Left lung (tissue), 10 donors: ENCODE measurements around the gene GAB3. TPM values are rescaled to one million over a fixed set of nuclear protein-coding genes. Genes with fewer than 3 reads are reported as not detected.

Source experiments
- ATAC-seq: fragments of 200-7000 bp; cut with Tn5 transposase; one replicate; pipeline ENCODE4 v1.9.1; 2020; ENCODE audit warnings: moderate library complexity
- DNase-seq, 4 donors: peaks; one replicate each; pipeline ENCODE4 v3.0.0-alpha.2; 2013 to 2020
- H3K27ac ChIP-seq, 2 donors: fragments of 200-600 bp; sonication (generic) in 1 of 2; one replicate each; pipeline versions ENCODE4 v1.5.0 to v1.8.0; 2020 to 2021
- H3K27me3 ChIP-seq, 2 donors: fragments of 200-600 bp; sonication (generic) in 1 of 2; one replicate each; pipeline versions ENCODE4 v1.5.0 to v1.8.0; 2020 to 2021
- H3K36me3 ChIP-seq, 2 donors: fragments of 200-600 bp; sonication (generic) in 1 of 2; one replicate each; pipeline versions ENCODE4 v1.5.0 to v1.8.0; 2020 to 2021
- H3K4me1 ChIP-seq, 2 donors: fragments of 200-600 bp; one replicate each; pipeline ENCODE4 v1.8.0; 2021
- H3K4me3 ChIP-seq, 2 donors: fragments of 200-600 bp; sonication (generic) in 1 of 2; one replicate each; pipeline versions ENCODE4 v1.5.0 to v1.8.0; 2020 to 2021; ENCODE audit warnings: mild to moderate bottlenecking in 1 of 2
- H3K9me3 ChIP-seq, 2 donors: fragments of 200-600 bp; sonication (generic) in 1 of 2; one replicate each; pipeline versions ENCODE4 v1.5.0 to v1.8.0; 2020 to 2021
- intact Hi-C, 2 donors: fragments of 100-400 bp; cut with DNase I; formaldehyde crosslinking; loops; one replicate each; pipeline versions ENCODE4 v1.11.2 to v1.14.2; 2022
- polyA plus RNA-seq, 6 donors: library from polyadenylated mRNA; unstranded; fragments of 120-200 nt; gene quantifications; one replicate each; pipeline ENCODE4 v1.2.1, GENCODE V29; 2013; ENCODE audit not compliant: insufficient read length in 6 of 6
- total RNA-seq, 2 donors: library from RNA; stranded (reverse); fragmentation: NEBNext Ultra II Directional; extraction: Animal tissue kit (Norgen Biotek cat#: 25700); gene quantifications; one replicate each; pipeline ENCODE4 v1.2.1, GENCODE V29; 2021
- TF ChIP-seq, protein P1 (sequence below), 2 donors: fragments of 200-600 bp; sonication (generic) in 1 of 2; IDR thresholded peaks; one replicate each; pipeline versions ENCODE4 v1.5.0 to v1.8.0; 2021; ENCODE audit warnings: antibody characterized with exemption in 2 of 2
- donor health status: DM: no; HTN: yes; CAD: no.
- donor health status: DM: no; HTN: no; CAD: no.

Gene GAB3
- total and polyA plus RNA-seq, 8 donors: 6.6 to 15.0 (median 7.8) TPM

GRCh38 chrX:154780968-154781367 is 30.1 kb upstream of the GAB3 start:
- DNase-seq (no peak), ATAC-seq (no peak)
- H3K4me3 ChIP-seq: no peak overlapping the region
- intact Hi-C loops: no loop called here
- H3K36me3 ChIP-seq: peaks cover 0 to 56% of the 10 kb centered on the region in 2 donors
- TF ChIP-seq, protein P1, sequence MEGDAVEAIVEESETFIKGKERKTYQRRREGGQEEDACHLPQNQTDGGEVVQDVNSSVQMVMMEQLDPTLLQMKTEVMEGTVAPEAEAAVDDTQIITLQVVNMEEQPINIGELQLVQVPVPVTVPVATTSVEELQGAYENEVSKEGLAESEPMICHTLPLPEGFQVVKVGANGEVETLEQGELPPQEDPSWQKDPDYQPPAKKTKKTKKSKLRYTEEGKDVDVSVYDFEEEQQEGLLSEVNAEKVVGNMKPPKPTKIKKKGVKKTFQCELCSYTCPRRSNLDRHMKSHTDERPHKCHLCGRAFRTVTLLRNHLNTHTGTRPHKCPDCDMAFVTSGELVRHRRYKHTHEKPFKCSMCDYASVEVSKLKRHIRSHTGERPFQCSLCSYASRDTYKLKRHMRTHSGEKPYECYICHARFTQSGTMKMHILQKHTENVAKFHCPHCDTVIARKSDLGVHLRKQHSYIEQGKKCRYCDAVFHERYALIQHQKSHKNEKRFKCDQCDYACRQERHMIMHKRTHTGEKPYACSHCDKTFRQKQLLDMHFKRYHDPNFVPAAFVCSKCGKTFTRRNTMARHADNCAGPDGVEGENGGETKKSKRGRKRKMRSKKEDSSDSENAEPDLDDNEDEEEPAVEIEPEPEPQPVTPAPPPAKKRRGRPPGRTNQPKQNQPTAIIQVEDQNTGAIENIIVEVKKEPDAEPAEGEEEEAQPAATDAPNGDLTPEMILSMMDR (IDR thresholded peaks at IDR 0.05): no peak
- H3K27ac ChIP-seq: no peak overlapping the region
- H3K27me3 ChIP-seq: no peaks in the 10 kb centered on the region
- H3K9me3 ChIP-seq: no peaks in the 10 kb centered on the region
- peaks cover 0 to 9% of the 10 kb centered on the region in 2 donors for H3K4me1 ChIP-seq

DNA sequence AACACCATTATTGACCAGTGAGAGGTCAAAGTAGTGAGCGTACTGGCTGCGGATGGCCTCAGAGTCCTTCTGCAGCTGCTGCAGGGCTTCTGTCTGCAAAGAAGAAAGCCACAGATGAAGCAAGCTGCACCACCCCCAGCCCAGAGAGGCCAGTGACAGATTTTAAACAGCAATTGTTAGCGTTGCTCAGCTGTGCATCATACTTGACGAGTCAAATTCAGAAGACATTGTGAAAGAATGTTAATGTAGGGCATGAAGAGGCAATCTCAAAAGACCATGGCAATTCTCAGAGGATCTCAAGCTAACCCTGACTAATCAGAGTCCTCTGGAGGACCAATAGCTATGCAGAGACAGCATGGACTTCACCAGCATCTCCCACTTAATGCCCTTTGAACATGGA is 28.4 kb upstream of the GAB3 start:
- H3K27ac ChIP-seq: no peak overlapping the region
- TF ChIP-seq, protein P1 (IDR thresholded peaks at IDR 0.05): no peak
- ATAC-seq (no peak), DNase-seq (no peak)
- H3K4me1 ChIP-seq: peaks cover 0 to 2% of the 10 kb centered on the region in 2 donors
- no peak overlapping the region for H3K4me3 ChIP-seq
- H3K9me3 ChIP-seq: no peaks in the 10 kb centered on the region
- intact Hi-C loops: no loop called here
- H3K27me3 ChIP-seq: no peaks in the 10 kb centered on the region
- H3K36me3 ChIP-seq: peaks cover 0 to 73% of the 10 kb centered on the region in 2 donors

GRCh38 chrX:154776753-154777152 is 25.9 kb upstream of the GAB3 start:
- Histone ChIP-seq H3K9me3 (no peaks in the 10 kb centered on the region), H3K4me1 (no peaks in the 10 kb centered on the region), H3K27me3 (no peaks in the 10 kb centered on the region), H3K36me3 (peaks cover 0 to 93% of the 10 kb centered on the region in 2 donors), H3K27ac (no peak overlapping the region), H3K4me3 (no peak overlapping the region)
- ATAC-seq (no peak), DNase-seq (no peak)
- TF ChIP-seq, protein P1 (IDR thresholded peaks at IDR 0.05): no peak
- intact Hi-C loops: no loop called here

DNA sequence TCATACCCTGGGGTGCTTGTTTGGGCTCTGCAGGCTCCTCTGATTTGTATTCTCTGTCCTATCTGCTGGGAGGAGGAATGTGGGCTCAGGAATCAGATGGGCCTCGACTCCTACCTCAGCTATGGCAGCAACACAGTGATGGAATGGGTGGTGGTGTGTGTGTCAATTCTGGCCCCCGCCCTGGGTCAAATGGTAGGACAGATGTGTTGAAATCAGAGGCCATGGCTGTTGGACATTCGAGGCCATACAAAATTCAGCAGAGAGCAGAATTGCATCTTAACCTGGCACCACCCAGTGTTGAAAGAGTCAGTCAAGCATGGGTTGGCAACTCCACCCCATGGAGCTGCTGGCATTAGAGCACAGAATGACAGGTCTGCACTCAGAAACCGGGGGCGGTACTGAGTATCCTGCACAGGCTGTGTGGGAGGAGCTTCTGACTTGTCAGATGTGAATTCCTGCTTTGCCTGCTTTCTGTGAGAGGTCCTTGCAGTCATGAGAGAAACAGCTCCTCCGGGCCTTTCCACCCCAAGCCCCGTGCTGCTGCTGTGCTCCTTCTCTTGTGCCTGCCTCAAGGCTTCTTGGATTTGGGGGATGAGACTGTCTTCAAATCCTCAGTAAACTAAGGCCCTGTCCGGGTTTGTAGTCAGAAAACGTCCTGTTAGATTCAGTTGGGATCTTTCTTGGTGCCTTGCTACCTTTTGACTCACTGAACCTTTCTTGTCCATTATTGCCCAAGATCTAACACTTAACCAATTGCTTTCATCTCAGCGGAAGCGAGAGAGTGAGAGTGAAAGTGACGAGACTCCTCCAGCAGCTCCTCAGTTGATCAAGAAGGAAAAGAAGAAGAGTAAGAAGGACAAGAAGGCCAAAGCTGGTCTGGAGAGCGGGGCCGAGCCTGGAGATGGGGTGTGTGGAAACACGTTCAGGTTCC is 24.8 kb upstream of the GAB3 start:
- DNase-seq: no peak
- Histone ChIP-seq H3K36me3 (peaks cover 0 to 94% of the 10 kb centered on the region in 2 donors), H3K4me3 (no peak overlapping the region), H3K27me3 (no peaks in the 10 kb centered on the region), H3K4me1 (no peaks in the 10 kb centered on the region), H3K27ac (no peak overlapping the region), H3K9me3 (no peaks in the 10 kb centered on the region)
- intact Hi-C loops: no loop called here
- TF ChIP-seq, protein P1 (IDR thresholded peaks at IDR 0.05): no peak
- ATAC-seq: peak; percentile 83

- intact Hi-C loops: no loop called here
- DNase-seq (no peak), ATAC-seq (no peak)
- Histone ChIP-seq H3K36me3 (peaks cover 0 to 95% of the 10 kb centered on the region in 2 donors), H3K27ac (no peak overlapping the region), H3K4me3 (no peak overlapping the region), H3K4me1 (no peaks in the 10 kb centered on the region), H3K27me3 (no peaks in the 10 kb centered on the region), H3K9me3 (no peaks in the 10 kb centered on the region)
- TF ChIP-seq, protein P1 (IDR thresholded peaks at IDR 0.05): no peak
These were observed 23.7 kb upstream of the GAB3 start for GRCh38 chrX:154774622-154775021.
